B cell (primary cell): ENCODE data around the gene LCE1F. TPM values are rescaled to one million over a fixed set of nuclear protein-coding genes. Genes with fewer than 3 reads are reported as not detected.

Source experiments
- ATAC-seq: fragments of 200-7000 bp; cut with Tn5 transposase; one replicate; pipeline ENCODE4 v1.10.0; 2021; ENCODE audit warnings: low read depth, mild to moderate bottlenecking, moderate number of reproducible peaks, moderate library complexity
- CTCF ChIA-PET: fragments of 350-600 bp; sonication (Branson Sonifier 250); formaldehyde crosslinking; loops from one replicate; lab custom pipeline; 2021; ENCODE audit warnings: antibody characterized with exemption, inconsistent platforms; lab: Charles Lee
- POLR2A ChIA-PET: fragments of 350-600 bp; sonication (Branson Sonifier 250); formaldehyde crosslinking; loops from one replicate; lab custom pipeline; 2021; ENCODE audit warnings: antibody characterized with exemption; lab: Charles Lee
- DNase-seq: peaks from one replicate; pipeline ENCODE4 v3.0.0; 2013
- H2AFZ ChIP-seq: 2 replicates; pipeline ENCODE4 v1.6.1; 2012; ENCODE audit warnings: mild to moderate bottlenecking, low read depth, low read length; ENCODE audit not compliant: insufficient read depth, poor library complexity, severe bottlenecking
- H3K27ac ChIP-seq, 2 donors: 1 replicate in 1 of 2; 2 replicates in 1 of 2; pipeline ENCODE4 v1.5.1; 2012 to 2013; ENCODE audit warnings: low read length in 2 of 2, mild to moderate bottlenecking in 2 of 2, moderate library complexity in 1 of 2
- H3K27me3 ChIP-seq, 4 experiments: fragments of 200-600 bp in 1 of 4; sonication (generic) in 1 of 4; replicated peaks in 1 of 4; 1 replicate in 2 of 4; 2 replicates in 2 of 4; pipeline versions ENCODE4 v1.6.1 to v1.7.0; 2013 to 2016; ENCODE audit warnings: low read length in 3 of 4, mild to moderate bottlenecking in 2 of 4, mixed read lengths in 1 of 4, moderate library complexity in 1 of 4; ENCODE audit not compliant: insufficient read depth in 4 of 4, control insufficient read depth in 3 of 4; ENCODE audit errors: control extremely low read depth in 1 of 4
- H3K36me3 ChIP-seq, 2 experiments: replicated peaks in 1 of 2; 1 replicate in 1 of 2; 2 replicates in 1 of 2; pipeline versions ENCODE4 v1.6.1 to v1.7.1; 2013; ENCODE audit warnings: low read length in 1 of 2; ENCODE audit not compliant: insufficient read depth in 2 of 2, control insufficient read depth in 1 of 2; ENCODE audit errors: control extremely low read depth in 1 of 2, extremely low read depth in 1 of 2
- H3K4me1 ChIP-seq, 2 donors: fragments of 200-600 bp in 1 of 2; sonication (generic) in 1 of 2; 1 replicate in 1 of 2; 2 replicates in 1 of 2; pipeline versions ENCODE4 v1.5.1 to v1.6.1; 2013 to 2017; ENCODE audit warnings: low read length in 2 of 2; ENCODE audit not compliant: control insufficient read depth in 2 of 2, insufficient read depth in 2 of 2
- H3K4me2 ChIP-seq: replicated peaks from 2 replicates; pipeline ENCODE3; 2012; ENCODE audit warnings: mild to moderate bottlenecking, low read depth, low read length; ENCODE audit not compliant: poor library complexity, severe bottlenecking
- H3K4me3 ChIP-seq, 5 experiments: fragments of 200-600 bp in 1 of 5; sonication (generic) in 1 of 5; 1 replicate in 3 of 5; 2 replicates in 2 of 5; pipeline versions ENCODE4 v1.5.1 to v1.7.0; 2011 to 2016; ENCODE audit warnings: low read length in 4 of 5, mild to moderate bottlenecking in 4 of 5, low read depth in 2 of 5, control low read depth in 1 of 5, moderate library complexity in 1 of 5; ENCODE audit not compliant: insufficient read depth in 1 of 5; ENCODE audit errors: control extremely low read depth in 1 of 5, extremely low read depth in 1 of 5
- H3K79me2 ChIP-seq: fragments of 200-600 bp; sonication (generic); one replicate; pipeline ENCODE4 v1.6.0; 2016; ENCODE audit warnings: low read length; ENCODE audit not compliant: control insufficient read depth, insufficient read depth
- H3K9ac ChIP-seq: fragments of 200-600 bp; sonication (generic); 2 replicates; pipeline ENCODE4 v1.6.1; 2017; ENCODE audit warnings: mild to moderate bottlenecking, low read length, moderate library complexity
- H3K9me3 ChIP-seq, 3 donors: one replicate each; pipeline versions ENCODE4 v1.6.1 to v1.7.1; 2013; ENCODE audit warnings: low read length in 2 of 3; ENCODE audit not compliant: control insufficient read depth in 2 of 3, insufficient read depth in 1 of 3; ENCODE audit errors: control extremely low read depth in 1 of 3
- H4K20me1 ChIP-seq: 2 replicates; pipeline ENCODE4 v1.6.0; 2012; ENCODE audit warnings: mild to moderate bottlenecking, low read length; ENCODE audit not compliant: insufficient read depth, control insufficient read depth, poor library complexity, severe bottlenecking
- H3K27ac Mint-ChIP-seq: one replicate; pipeline ENCODE4 v1.8.0; 2021; ENCODE audit warnings: mixed read lengths
- H3K27me3 Mint-ChIP-seq: one replicate; pipeline ENCODE4 v1.8.0; 2021; ENCODE audit warnings: mixed read lengths
- H3K4me1 Mint-ChIP-seq: one replicate; pipeline ENCODE4 v1.8.0; 2021; ENCODE audit warnings: mixed read lengths
- H3K4me3 Mint-ChIP-seq: one replicate; pipeline ENCODE4 v1.8.0; 2021; ENCODE audit warnings: mixed read lengths
- H3K9me3 Mint-ChIP-seq: one replicate; pipeline ENCODE4 v1.8.0; 2022; ENCODE audit warnings: mixed read lengths; ENCODE audit not compliant: insufficient read depth
- CTCF ChIP-seq: fragments of 200-600 bp; IDR thresholded peaks from one replicate; pipeline ENCODE4 v1.8.0; 2022; ENCODE audit warnings: antibody characterized with exemption, mild to moderate bottlenecking
- EZH2 ChIP-seq: IDR thresholded peaks from 2 replicates; pipeline ENCODE4 v1.6.1; 2012; ENCODE audit warnings: borderline replicate concordance, low read depth, mild to moderate bottlenecking, moderate library complexity, low read length; ENCODE audit not compliant: insufficient read depth, poor library complexity, severe bottlenecking
- WGBS: methylation state at CpG from one replicate; pipeline ENCODE4 v1.1.5; 2013; ENCODE audit warnings: missing lambda C conversion rate; ENCODE audit not compliant: insufficient coverage; 5-methylcytosine and 5-hydroxymethylcytosine counted together
- intact Hi-C: fragments of 100-400 bp; cut with micrococcal nuclease; formaldehyde crosslinking; loops from one replicate; pipeline ENCODE4 v1.10.0; 2022
- polyA plus RNA-seq: library from polyadenylated mRNA; depleted of rRNA; stranded (reverse); fragments of >200 nt; gene quantifications from 2 replicates; pipeline ENCODE4 v1.2.3, GENCODE V29; 2012
- total RNA-seq, 2 donors: library from RNA; stranded (reverse); fragments of 120-200 nt in 1 of 2; gene quantifications; 1 replicate in 1 of 2; 2 replicates in 1 of 2; pipeline versions ENCODE4 v1.2.3 to v1.2.4, GENCODE V29; 2013 to 2022

Gene LCE1F
- total and polyA plus RNA-seq, 2 donors (not counting 1 experiment from before 2014, with no cell fraction given) = not detected

DNA sequence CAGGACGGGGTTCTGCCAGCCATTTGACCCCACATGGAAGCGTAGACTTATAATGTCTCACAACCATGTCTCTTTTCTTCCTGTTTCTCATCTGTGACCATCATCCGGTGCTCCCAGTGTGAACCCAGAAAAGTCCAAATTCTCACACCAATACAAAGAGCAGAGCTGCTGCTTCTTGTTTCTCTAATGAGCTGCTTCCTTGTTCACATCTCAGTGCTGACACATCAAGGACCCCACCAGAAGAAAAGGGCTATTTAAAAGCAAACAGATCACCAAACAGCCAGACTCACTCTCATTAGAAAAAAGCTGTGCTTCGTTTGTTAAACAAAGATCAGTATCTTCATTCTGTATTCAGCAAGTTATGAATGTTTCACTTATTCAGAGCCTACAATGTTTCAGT lies 20.7 kb downstream of the LCE1F start:
- ATAC-seq = no peak
- H3K27me3 Mint-ChIP-seq = peaks cover 6% of the 10 kb centered on the region
- no peaks in the 10 kb centered on the region for H4K20me1 ChIP-seq

DNA sequence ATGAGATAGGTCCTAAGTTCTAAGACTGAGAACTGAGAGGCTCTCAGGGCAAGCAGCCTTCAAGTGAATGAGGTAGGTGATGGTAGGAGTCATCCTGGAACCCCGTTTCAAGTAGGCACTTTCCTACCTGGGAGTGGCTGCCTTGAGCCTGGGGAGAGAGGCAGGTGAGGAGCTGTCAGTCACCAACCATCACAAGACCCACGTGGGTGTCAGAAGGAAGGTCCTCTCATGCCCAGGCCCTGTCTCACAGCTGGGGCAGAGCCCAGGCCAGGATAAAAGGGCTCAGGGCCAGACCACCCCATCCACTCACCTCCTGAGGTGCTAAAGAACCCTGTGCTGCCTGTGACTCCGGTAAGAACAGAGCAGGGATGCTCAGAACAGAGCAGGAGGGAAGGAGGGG lies 21.5 kb downstream of the LCE1F start, which contains the start of gene LCE1D:
TSS of gene LCE1D (plus strand) at position 301 of the 400 bp plus-strand sequence. CDS start 1,074 bp downstream, outside the sequence.
- ChIA-PET POLR2A (no interaction called here), CTCF (no interaction called here)
- peaks cover 0 to 4% (median 0%) of the 10 kb centered on the region in 3 donors for H3K9me3 ChIP-seq
- no peak for DNase-seq
- no peaks in the 10 kb centered on the region for H3K4me1 ChIP-seq
- no peak within 1 kb of the TSS for H3K27ac Mint-ChIP-seq
- H3K27me3 ChIP-seq = no peaks in the 10 kb centered on the region
- no peak within 1 kb of the TSS for H3K4me2 ChIP-seq
- intact Hi-C loops = no loop called here
- H3K9ac ChIP-seq = no peak within 1 kb of the TSS
- WGBS = 86% methylated on average over 1 of the region's 3 CpGs
- no peaks in the 10 kb centered on the region for H3K36me3 ChIP-seq
- TF ChIP-seq EZH2 (no peak), CTCF (no peak)
- no peak within 1 kb of the TSS for H3K4me3 ChIP-seq
- no peaks in the 10 kb centered on the region for H3K9me3 Mint-ChIP-seq
- no peak within 1 kb of the TSS for H3K27ac ChIP-seq
- H3K79me2 ChIP-seq = no peaks in the 10 kb centered on the region
- ATAC-seq = no peak
- peaks cover 10% of the 10 kb centered on the region for H3K27me3 Mint-ChIP-seq
- no peak within 1 kb of the TSS for H2AFZ ChIP-seq
- no peaks in the 10 kb centered on the region for H3K4me1 Mint-ChIP-seq
- H3K4me3 Mint-ChIP-seq = no peak within 1 kb of the TSS
- no peaks in the 10 kb centered on the region for H4K20me1 ChIP-seq

More for the DNA sequence above, 20.7 kb downstream of the LCE1F start:
- intact Hi-C loops = no loop called here
- ChIA-PET POLR2A (no interaction called here), CTCF (no interaction called here)
- WGBS = 83% methylated on average over 4 of the region's 4 CpGs
- peaks cover 0 to 4% (median 0%) of the 10 kb centered on the region in 3 donors for H3K9me3 ChIP-seq
- H3K4me1 Mint-ChIP-seq = no peaks in the 10 kb centered on the region
- no peak for TF ChIP-seq EZH2
- TF ChIP-seq CTCF = no peak
- no peak overlapping the region for H3K9ac ChIP-seq
- H3K27me3 ChIP-seq = no peaks in the 10 kb centered on the region
- no peak overlapping the region for H3K27ac ChIP-seq
- H3K4me1 ChIP-seq = no peaks in the 10 kb centered on the region
- no peak overlapping the region for H3K4me3 ChIP-seq
- H3K9me3 Mint-ChIP-seq = no peaks in the 10 kb centered on the region
- H3K4me3 Mint-ChIP-seq = no peak overlapping the region
- H3K27ac Mint-ChIP-seq = no peak overlapping the region
- H3K36me3 ChIP-seq = no peaks in the 10 kb centered on the region
- no peaks in the 10 kb centered on the region for H3K79me2 ChIP-seq
- H3K4me2 ChIP-seq = no peak overlapping the region
- no peak for DNase-seq
- H2AFZ ChIP-seq = no peak overlapping the region
